ENCODE results near the gene P4HB.
"Not testable (repeated sequence)": the region's sequence is repeated elsewhere in the genome, so short reads cannot be mapped to it uniquely, and the experiment has no call there.

The P4HB gene

DNA sequence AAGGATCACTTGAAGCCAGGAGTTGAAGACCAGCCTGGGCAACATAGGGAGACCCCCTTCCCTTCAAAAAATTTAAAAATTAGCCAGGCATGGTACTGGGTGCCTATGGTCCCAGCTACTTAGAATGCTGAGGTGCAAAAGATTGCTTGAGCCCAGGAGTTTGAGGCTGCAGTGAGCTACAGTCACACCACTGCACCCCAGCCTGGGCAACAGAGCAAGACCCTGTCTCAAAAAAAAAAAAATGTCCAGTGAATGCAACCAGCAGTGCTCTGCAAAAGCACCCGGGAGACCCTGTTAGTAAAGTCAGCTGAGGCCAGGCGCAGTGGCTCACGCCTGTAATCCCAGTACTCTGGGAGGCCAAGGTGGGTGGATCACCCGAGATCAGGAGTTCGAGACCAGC, 20.3 kb downstream of the P4HB start:
- H3K27me3 ChIP-seq (ENCODE audit: control insufficient read depth, insufficient read depth, low read length); H3K9ac ChIP-seq (ENCODE audit: low read length); H3K9me3 ChIP-seq (ENCODE audit: control insufficient read depth, low read depth, low read length); H3K4me3 ChIP-seq (ENCODE audit: low read length); H3K27ac ChIP-seq (ENCODE audit: low read length); H3K4me1 ChIP-seq (ENCODE audit: control insufficient read depth, low read depth, low read length): not testable (repeated sequence)
- peaks cover 21% of the 10 kb centered on the region for H3K36me3 ChIP-seq (ENCODE audit: control insufficient read depth, low read depth, low read length)

DNA sequence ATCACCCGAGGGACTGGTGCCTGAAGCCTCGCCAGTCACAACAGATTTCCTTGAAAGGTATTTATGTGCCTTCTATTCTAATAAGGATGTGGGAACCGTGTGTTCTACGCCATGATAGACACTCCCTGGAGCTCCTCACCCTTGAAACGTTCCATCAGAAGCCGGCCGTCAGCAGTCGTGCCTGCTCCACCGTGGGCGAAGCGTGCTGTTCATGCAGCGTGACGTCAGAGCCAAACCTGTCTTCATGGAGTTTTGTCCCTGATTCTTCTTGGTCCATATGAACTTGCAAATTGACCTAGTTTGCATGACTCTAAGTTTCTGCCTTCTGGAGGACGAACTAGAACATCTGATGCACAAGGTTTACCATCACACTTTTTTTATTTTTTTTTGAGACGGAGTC, 21.0 kb downstream of the P4HB start:
- Histone ChIP-seq H3K27ac (ENCODE audit: low read length) (no peak overlapping the region), H3K9ac (ENCODE audit: low read length) (no peak overlapping the region), H3K36me3 (ENCODE audit: control insufficient read depth, low read depth, low read length) (peaks cover 14% of the 10 kb centered on the region)

DNA sequence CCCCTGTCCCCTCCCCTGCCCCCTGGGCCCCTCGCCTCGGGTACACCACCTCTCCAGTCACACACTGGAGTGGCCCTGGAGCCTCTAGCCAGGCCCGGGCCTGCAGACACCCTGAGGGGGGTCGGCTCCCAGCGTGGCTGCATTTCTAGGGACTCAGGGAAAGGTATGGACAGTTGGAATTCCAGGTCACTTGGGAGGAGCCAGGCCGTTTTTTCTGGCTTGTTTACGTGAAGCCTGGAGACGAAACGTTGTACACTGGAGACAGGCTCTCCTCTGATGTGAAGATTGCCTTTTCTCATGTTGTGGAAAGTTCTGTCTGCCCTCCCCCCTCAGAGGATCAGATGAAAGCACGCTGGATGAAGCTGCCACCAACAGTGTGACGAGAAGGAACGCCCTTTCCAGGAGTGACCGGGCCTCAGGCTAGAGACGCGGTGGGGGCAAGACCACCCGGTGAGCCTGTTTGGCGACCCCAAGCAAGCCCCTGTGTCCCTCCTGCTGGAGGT, 21.5 kb downstream of the P4HB start:
- no peak overlapping the region for H3K27ac ChIP-seq (ENCODE audit: low read length)
- H3K27me3 ChIP-seq (ENCODE audit: control insufficient read depth, insufficient read depth, low read length), result no peaks in the 10 kb centered on the region
- no peak overlapping the region for H3K4me3 ChIP-seq (ENCODE audit: low read length)
- H3K36me3 ChIP-seq (ENCODE audit: control insufficient read depth, low read depth, low read length), result peaks cover 11% of the 10 kb centered on the region
- H3K4me1 ChIP-seq (ENCODE audit: control insufficient read depth, low read depth, low read length), result no peaks in the 10 kb centered on the region
- no peak overlapping the region for H3K9ac ChIP-seq (ENCODE audit: low read length)
- no peaks in the 10 kb centered on the region for H3K9me3 ChIP-seq (ENCODE audit: control insufficient read depth, low read depth, low read length)

More for the DNA sequence above, 21.0 kb downstream of the P4HB start:
- no peaks in the 10 kb centered on the region for H3K27me3 ChIP-seq (ENCODE audit: control insufficient read depth, insufficient read depth, low read length)
- H3K4me3 ChIP-seq (ENCODE audit: low read length), result no peak overlapping the region
- no peaks in the 10 kb centered on the region for H3K4me1 ChIP-seq (ENCODE audit: control insufficient read depth, low read depth, low read length)
- no peaks in the 10 kb centered on the region for H3K9me3 ChIP-seq (ENCODE audit: control insufficient read depth, low read depth, low read length)

DNA sequence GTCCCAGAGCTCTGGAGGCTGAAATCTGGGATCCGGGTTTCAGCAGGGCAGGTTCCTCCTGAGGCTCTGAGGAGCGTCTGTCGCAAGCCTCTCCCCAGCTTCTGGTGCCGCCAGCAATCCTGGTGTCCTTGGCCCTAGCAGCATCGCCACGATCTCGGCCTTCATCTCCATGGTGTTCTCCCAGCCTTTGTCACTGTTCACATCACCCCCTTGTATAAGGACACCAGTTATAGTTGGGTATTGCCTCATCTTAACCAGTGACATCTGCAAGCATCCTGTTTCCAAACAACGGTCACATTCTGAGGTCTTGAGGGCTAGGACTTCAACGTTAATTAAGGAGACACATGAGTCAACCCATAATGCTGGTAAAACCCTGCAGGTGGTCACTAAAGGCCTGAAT, 22.7 kb downstream of the P4HB start:
- no peaks in the 10 kb centered on the region for H3K27me3 ChIP-seq (ENCODE audit: control insufficient read depth, insufficient read depth, low read length)
- H3K36me3 ChIP-seq (ENCODE audit: control insufficient read depth, low read depth, low read length), result no peaks in the 10 kb centered on the region
- H3K9me3 ChIP-seq (ENCODE audit: control insufficient read depth, low read depth, low read length), result no peaks in the 10 kb centered on the region
- no peak overlapping the region for H3K27ac ChIP-seq (ENCODE audit: low read length)
- no peak overlapping the region for H3K4me3 ChIP-seq (ENCODE audit: low read length)
- H3K9ac ChIP-seq (ENCODE audit: low read length), result no peak overlapping the region
- no peaks in the 10 kb centered on the region for H3K4me1 ChIP-seq (ENCODE audit: control insufficient read depth, low read depth, low read length)

DNA sequence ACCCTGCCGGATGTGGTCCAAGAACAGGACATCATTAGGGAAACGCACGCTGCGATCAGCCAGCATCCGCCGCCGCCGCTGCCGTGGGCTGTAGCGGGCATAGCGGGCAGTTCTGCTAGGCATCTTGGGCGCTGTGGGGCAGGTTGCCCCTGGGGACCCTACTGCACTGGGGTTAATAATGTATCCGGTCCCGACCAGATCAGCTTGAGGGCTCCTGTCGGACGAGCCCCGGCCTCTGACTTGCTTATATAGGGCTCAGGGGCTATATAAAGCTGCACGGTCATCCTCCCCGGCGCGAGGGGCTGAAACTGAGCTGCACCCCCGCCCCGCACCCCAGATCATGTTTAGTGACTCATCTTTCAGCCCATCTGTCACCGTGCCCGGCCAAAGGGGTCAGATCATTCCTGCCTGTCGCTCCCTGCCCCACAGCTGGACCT, 25.5 kb downstream of the P4HB start, which contains the start of gene PPP1R27:
TSS of gene PPP1R27 (minus strand) at position 220 of the 437 bp plus-strand sequence. CDS start at position 123, 97 bp downstream.
- Histone ChIP-seq H3K9me3 (ENCODE audit: control insufficient read depth, low read depth, low read length) (no peaks in the 10 kb centered on the region), H3K9ac (ENCODE audit: low read length) (peak within 1 kb of the TSS; percentile 97), H3K4me1 (ENCODE audit: control insufficient read depth, low read depth, low read length) (peaks cover 4% of the 10 kb centered on the region), H3K4me3 (ENCODE audit: low read length) (peak within 1 kb of the TSS; percentile 81), H3K36me3 (ENCODE audit: control insufficient read depth, low read depth, low read length) (no peaks in the 10 kb centered on the region), H3K27me3 (ENCODE audit: control insufficient read depth, insufficient read depth, low read length) (no peaks in the 10 kb centered on the region), H3K27ac (ENCODE audit: low read length) (peak within 1 kb of the TSS; percentile 89)

DNA sequence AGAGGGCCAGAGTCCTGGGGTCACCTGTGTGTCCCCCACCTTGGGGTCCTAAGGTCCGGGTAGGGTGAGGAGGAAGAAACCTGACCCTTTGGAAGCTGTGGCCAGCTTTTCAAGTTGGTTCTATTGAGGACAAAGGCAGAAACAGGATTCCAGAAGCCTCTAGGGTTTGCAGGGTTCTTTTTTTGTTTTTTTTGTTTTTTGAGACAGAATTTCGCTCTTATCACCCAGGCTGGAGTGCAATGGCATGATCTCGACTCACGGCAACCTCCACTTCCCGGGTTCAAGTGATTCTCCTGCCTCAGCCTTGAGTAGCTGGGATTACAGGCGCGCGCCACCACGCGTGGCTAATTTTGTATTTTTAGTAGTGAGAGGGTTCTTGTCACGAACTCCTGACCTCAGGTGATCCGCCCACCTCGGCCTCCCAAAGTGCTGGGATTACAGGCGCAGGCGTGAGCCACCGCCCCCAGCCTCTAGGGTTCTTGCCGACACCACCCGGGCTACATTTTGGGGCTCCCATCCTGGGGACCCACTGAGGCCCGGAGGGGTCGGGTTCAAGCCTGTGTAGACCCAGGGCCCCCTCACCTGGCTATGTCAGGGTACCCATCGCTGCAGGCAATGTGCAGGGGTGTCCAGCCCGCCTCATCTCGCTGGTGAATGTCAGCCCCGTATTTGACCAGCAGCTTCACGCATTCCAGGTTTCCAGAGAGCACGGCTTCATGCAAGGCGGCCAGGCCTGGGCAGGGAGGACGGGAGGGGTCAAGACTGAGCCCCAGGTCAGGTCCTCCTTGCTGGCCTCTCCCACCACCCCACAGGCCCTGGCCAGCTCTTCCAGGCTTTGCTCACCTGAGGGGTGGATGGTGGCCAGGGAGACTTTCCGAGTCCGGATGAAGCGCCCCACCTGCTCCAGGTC, 26.2 kb downstream of the P4HB start:
- H3K9ac ChIP-seq (ENCODE audit: low read length), result peak overlapping the region; percentile 97

DNA sequence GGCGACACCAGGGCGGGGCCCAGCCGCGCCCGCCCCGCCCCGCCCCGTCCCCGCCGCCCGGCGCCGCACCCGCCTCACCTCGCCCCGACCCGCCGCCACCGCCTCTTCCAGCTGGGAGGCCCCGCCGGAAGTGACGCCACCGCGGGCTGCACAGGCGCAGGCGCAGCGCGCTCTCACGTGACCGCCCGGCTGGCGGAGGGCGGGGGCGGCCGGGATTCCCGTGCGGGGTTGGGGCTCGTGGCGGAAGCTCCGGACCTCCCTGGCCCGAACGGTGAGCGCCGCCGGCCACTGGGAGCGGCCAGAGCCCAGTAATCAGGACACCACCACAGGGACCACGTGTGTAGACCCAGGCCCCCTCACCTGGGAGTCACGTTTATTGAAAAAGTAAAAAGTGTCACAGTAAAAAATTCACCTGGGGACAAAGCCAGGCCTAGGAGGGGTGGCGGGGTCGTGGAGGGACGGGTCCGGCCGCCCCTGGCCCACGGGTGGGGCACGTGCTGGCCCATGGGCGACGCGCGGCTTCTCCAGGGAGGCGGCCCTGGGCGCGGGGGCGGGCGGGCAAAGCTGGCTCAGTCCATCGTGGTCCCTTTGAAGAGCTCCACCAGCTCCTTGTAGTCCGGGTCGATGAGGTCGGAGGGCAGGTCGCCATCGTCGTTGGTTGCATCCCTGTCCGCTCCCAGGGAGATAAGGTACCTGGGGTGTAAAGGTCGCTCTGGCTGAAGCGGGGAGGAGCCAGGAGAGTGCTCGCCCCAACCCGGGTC, 27.0 kb downstream of the P4HB start, which contains the start of gene MCRIP1:
TSS of gene MCRIP1 (minus strand) at position 132 of the 761 bp plus-strand sequence. CDS start 8,785 bp downstream, outside the sequence.
- H3K4me3 ChIP-seq (ENCODE audit: low read length), result peak within 1 kb of the TSS; percentile 81
- H3K36me3 ChIP-seq (ENCODE audit: control insufficient read depth, low read depth, low read length), result no peaks in the 10 kb centered on the region
- H3K27ac ChIP-seq (ENCODE audit: low read length), result peak within 1 kb of the TSS; percentile 89

More for the DNA sequence above, 26.2 kb downstream of the P4HB start:
- H3K27ac ChIP-seq (ENCODE audit: low read length), result peak overlapping the region; percentile 89
- no peaks in the 10 kb centered on the region for H3K36me3 ChIP-seq (ENCODE audit: control insufficient read depth, low read depth, low read length)
- no peaks in the 10 kb centered on the region for H3K9me3 ChIP-seq (ENCODE audit: control insufficient read depth, low read depth, low read length)
- H3K27me3 ChIP-seq (ENCODE audit: control insufficient read depth, insufficient read depth, low read length), result no peaks in the 10 kb centered on the region
- H3K4me3 ChIP-seq (ENCODE audit: low read length), result peak overlapping the region; percentile 81
- H3K4me1 ChIP-seq (ENCODE audit: control insufficient read depth, low read depth, low read length), result peaks cover 4% of the 10 kb centered on the region

DNA sequence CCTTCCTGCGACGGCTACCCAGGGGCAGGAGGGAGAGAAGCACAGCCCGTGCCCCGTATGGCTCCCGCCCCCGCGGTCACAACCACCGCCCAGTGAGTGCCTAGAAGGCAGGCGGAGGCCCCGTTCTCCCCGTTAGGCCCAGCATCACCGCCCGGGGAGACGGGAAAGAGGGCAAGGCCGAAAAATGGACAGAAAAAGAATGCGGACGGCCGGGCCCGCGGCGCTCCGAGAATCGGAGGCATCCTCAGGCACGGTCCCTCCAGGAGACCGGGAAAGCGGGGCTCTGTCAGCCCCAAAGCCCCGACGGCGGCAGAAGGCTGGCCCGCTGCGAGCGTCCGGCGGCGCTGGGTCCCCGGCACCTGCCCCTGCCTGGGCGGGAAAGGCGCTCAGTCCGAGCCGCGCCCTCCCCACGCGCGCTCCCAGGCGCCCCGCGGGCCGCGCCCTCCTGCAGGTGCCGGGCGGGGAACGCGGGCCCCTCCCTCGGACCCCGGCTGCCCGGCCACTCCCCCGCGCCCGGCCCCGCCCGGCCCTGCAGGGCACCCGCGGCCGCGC, 27.7 kb downstream of the P4HB start:
- no peaks in the 10 kb centered on the region for H3K9me3 ChIP-seq (ENCODE audit: control insufficient read depth, low read depth, low read length)
- H3K36me3 ChIP-seq (ENCODE audit: control insufficient read depth, low read depth, low read length), result no peaks in the 10 kb centered on the region
- H3K9ac ChIP-seq (ENCODE audit: low read length), result peak overlapping the region; percentile 57
- peaks cover 4% of the 10 kb centered on the region for H3K4me1 ChIP-seq (ENCODE audit: control insufficient read depth, low read depth, low read length)
- H3K27me3 ChIP-seq (ENCODE audit: control insufficient read depth, insufficient read depth, low read length), result no peaks in the 10 kb centered on the region
- peak overlapping the region; percentile 72 for H3K4me3 ChIP-seq (ENCODE audit: low read length)
- H3K27ac ChIP-seq (ENCODE audit: low read length), result no peak overlapping the region

More for the DNA sequence above, 27.0 kb downstream of the P4HB start, which contains the start of gene MCRIP1:
- H3K27me3 ChIP-seq (ENCODE audit: control insufficient read depth, insufficient read depth, low read length), result no peaks in the 10 kb centered on the region
- no peaks in the 10 kb centered on the region for H3K9me3 ChIP-seq (ENCODE audit: control insufficient read depth, low read depth, low read length)
- peak within 1 kb of the TSS; percentile 97 for H3K9ac ChIP-seq (ENCODE audit: low read length)
- peaks cover 4% of the 10 kb centered on the region for H3K4me1 ChIP-seq (ENCODE audit: control insufficient read depth, low read depth, low read length)

DNA sequence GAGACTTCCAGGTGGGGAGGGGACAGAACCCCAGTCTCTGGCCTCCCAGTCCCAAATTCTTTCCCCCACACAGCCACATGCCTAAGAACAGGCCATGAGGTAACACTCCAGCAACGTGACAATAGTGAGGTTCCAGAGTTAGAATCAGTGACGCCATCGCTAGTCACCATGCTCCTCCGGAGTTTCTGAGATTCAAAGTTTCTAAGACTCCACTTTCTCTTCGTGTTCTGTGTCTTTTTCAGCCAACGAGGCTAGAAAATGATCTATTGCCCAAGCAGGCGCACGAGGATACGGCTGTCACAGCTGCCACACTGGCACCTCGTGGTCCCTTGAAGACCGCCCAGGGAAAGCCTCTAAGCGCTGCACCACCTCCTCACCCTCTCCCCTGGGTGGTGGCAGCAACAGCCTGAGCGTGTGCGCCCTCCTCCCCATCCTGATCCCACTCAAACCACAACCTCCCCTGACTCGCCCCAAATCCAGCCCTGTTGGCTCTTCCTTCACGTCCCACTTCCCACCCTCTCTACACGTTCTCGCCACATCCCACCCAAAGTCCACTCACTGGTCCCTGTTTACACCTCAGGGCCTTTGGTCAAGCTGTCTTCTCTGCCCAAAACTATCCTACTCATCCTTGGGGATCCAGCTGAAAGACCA, 28.3 kb downstream of the P4HB start:
- no peaks in the 10 kb centered on the region for H3K27me3 ChIP-seq (ENCODE audit: control insufficient read depth, insufficient read depth, low read length)
- H3K9ac ChIP-seq (ENCODE audit: low read length), result peak overlapping the region; percentile 57

DNA sequence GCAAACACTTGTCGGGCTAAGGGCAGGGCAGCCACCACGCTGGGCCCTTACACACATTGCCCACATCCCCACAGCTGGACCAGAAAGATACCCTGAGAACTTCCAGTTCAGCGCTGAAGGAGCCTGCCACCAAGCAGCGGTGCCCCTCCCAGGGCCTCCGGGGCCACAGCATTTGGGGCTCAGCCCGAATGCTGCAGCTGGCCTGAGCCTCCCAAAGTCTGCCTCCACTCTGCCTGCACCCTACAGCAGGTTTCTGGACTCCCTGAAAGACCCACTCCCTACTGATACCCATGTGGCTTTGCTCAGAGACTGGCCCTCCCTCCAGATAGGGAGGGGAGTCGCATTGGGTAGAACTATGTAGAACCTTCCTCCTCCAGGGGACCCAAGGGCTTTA, 28.8 kb downstream of the P4HB start:
- H3K27ac ChIP-seq (ENCODE audit: low read length), result no peak overlapping the region
- H3K9ac ChIP-seq (ENCODE audit: low read length), result no peak overlapping the region
- no peak overlapping the region for H3K4me3 ChIP-seq (ENCODE audit: low read length)

More for the DNA sequence above, 28.3 kb downstream of the P4HB start:
- Histone ChIP-seq H3K4me3 (ENCODE audit: low read length) (peak overlapping the region; percentile 72), H3K27ac (ENCODE audit: low read length) (no peak overlapping the region), H3K36me3 (ENCODE audit: control insufficient read depth, low read depth, low read length) (no peaks in the 10 kb centered on the region), H3K9me3 (ENCODE audit: control insufficient read depth, low read depth, low read length) (no peaks in the 10 kb centered on the region), H3K4me1 (ENCODE audit: control insufficient read depth, low read depth, low read length) (peaks cover 4% of the 10 kb centered on the region)

More for the DNA sequence above, 28.8 kb downstream of the P4HB start:
- Histone ChIP-seq H3K27me3 (ENCODE audit: control insufficient read depth, insufficient read depth, low read length) (no peaks in the 10 kb centered on the region), H3K4me1 (ENCODE audit: control insufficient read depth, low read depth, low read length) (peaks cover 4% of the 10 kb centered on the region), H3K36me3 (ENCODE audit: control insufficient read depth, low read depth, low read length) (no peaks in the 10 kb centered on the region), H3K9me3 (ENCODE audit: control insufficient read depth, low read depth, low read length) (no peaks in the 10 kb centered on the region)

All from iPS-18a (cell line).